NK-92 (cell line): ENCODE data around the gene CSTA.

Source experiments
- DNase-seq: peaks from one replicate; lab custom pipeline; 2025; ENCODE audit not compliant: unreplicated experiment; lab: John Stamatoyannopoulos, UW

CSTA gene, protein sequence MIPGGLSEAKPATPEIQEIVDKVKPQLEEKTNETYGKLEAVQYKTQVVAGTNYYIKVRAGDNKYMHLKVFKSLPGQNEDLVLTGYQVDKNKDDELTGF

DNA sequence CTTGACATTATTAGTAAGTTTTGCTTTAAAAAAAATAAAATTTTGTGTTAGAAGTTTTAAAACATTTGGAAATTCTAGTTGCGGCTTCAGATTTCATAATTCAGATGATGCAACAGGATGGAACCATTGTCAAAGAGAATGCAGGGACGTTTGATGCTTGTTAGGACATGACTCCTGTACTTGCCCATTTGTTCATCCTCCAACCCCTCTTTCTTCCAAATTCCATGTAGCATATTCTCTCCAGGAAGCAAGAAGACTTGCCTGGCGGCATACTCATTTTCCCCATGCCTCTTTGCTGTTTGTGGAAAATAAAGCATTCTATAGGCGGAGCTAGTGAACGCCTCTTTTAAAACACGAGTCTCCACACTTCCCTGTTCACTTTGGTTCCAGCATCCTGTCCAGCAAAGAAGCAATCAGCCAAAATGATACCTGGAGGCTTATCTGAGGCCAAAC lies at the start of gene CSTA:
Gene CSTA, plus strand, starts transcription at position 378 of the 453 bp plus-strand sequence. Its CDS starts 45 bp downstream, at position 423.
- no peak for DNase-seq

GRCh38 chr3:122281891-122282290 lies 43.2 kb upstream of the CSTA start:
- no peak for DNase-seq

DNA sequence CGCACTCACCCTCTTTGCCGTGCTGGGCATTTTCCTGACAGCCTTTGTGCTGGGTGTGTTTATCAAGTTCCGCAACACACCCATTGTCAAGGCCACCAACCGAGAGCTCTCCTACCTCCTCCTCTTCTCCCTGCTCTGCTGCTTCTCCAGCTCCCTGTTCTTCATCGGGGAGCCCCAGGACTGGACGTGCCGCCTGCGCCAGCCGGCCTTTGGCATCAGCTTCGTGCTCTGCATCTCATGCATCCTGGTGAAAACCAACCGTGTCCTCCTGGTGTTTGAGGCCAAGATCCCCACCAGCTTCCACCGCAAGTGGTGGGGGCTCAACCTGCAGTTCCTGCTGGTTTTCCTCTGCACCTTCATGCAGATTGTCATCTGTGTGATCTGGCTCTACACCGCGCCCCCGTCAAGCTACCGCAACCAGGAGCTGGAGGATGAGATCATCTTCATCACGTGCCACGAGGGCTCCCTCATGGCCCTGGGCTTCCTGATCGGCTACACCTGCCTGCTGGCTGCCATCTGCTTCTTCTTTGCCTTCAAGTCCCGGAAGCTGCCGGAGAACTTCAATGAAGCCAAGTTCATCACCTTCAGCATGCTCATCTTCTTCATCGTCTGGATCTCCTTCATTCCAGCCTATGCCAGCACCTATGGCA lies 41.1 kb upstream of the CSTA start:
- no peak for DNase-seq

GRCh38 chr3:122284486-122284885 lies 40.6 kb upstream of the CSTA start:
- DNase-seq = no peak

- no peak for DNase-seq
Observed at GRCh38 chr3:122294359-122294758, 30.7 kb upstream of the CSTA start.

DNA sequence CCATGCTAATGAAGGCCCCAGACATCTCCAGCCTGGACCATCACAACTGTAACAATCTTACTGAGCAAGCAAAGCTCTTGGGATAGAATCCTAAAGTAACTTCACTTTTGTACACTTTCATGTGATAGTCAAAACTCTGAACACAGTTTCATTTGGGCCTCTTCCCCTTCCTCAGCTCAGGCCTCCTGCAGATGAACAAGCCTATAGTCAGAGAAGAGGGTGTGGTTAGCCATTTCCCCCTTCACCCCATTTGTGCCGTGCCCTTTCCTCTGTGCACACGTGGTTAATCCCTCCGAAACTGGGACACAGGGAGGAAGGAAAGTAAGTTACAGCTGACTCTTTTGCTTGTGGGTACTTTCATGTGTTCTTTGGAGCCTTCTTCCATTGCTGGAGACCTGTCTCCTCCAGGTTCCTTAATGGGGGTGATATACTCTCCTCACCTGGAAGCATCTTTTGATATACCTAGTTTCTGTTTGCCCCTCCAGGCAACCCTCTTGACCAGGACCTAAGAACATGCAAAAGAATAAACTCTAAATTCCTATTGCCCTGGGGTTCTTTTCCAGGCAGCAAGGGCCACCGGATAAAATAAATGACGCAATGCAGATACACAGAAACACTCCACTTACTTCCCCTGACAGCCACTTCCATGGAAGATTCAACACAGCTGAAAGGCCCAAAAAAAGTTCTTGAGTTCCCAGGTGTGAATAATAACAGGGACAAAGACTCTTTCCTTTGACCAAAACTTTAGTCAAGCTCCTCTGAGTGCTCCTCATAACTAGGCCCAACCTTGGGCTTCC lies 29.6 kb upstream of the CSTA start:
- DNase-seq = no peak

- DNase-seq = no peak
Observed at GRCh38 chr3:122298239-122298638, 26.8 kb upstream of the CSTA start.

- DNase-seq = no peak
Observed at GRCh38 chr3:122299215-122299614, 25.8 kb upstream of the CSTA start.

- no peak for DNase-seq
Observed at GRCh38 chr3:122299872-122300460, 25.1 kb upstream of the CSTA start.

- DNase-seq = no peak
Observed at GRCh38 chr3:122301063-122301462, 24.0 kb upstream of the CSTA start.

DNA sequence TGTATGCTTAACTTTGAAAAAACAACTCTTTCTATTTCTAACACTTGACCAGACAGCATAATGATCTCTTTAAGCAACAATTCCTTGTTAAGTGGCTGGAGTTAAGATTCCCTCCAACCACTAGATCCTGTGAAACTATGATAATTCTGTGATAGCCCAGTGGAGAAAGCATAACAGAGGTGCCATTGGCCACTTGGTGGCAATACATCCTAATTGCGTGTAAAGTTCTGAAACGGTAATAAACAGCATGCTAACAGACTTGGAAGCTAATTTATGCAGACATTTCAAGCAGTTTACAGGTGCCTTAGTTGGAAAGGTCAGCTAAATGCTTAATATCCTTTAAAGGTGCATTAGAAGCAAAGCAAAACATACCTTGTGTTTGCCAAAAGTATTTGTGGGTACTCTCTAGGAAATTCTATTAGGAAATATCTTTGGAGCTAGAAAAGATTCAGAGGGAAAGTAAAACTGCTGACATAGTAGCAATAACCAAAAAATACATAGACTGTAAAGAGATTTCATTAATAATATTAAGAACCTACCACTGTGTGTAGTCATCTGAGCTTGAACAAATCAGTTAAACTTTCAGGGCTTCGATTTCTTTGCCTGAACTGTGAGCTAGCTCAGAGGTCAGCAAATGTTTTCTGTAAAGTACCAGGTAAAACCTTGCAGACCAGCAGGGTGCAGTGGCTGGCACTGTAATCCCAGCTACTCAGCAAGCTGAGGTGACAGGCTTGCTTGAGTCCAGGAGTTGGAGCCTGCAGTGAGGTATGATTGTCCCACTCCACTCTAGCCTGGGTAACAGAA lies 19.0 kb upstream of the CSTA start:
- DNase-seq = no peak

GRCh38 chr3:122306622-122306953 lies 18.5 kb upstream of the CSTA start:
- no peak for DNase-seq

- DNase-seq = no peak
Observed at GRCh38 chr3:122307094-122307687, 17.9 kb upstream of the CSTA start.

DNA sequence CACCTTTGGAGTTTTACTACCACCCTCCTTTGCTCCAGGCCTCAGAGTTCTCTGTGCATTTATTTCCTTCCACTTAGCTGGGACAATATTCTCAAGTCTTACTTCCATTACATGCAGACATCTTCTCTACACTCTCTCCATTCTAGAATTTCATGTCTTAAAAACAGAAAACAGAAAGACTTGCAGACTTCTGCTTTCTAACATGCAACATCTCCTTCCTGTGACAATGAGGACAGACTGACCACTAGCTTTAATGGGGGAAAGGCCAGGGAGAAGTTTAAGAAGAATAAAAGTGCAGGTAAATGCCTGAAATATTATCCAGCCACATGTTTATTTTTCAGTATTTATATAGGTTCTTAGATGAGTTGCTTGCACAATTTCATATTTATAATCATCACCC lies 17.1 kb upstream of the CSTA start:
- DNase-seq = no peak

GRCh38 chr3:122310361-122310760 lies 14.7 kb upstream of the CSTA start:
- DNase-seq = no peak

- no peak for DNase-seq
Observed at GRCh38 chr3:122312826-122313225, 12.2 kb upstream of the CSTA start.

- no peak for DNase-seq
Observed at GRCh38 chr3:122313281-122313680, 11.8 kb upstream of the CSTA start.

- no peak for DNase-seq
Observed at GRCh38 chr3:122314228-122314876, 10.7 kb upstream of the CSTA start.

DNA sequence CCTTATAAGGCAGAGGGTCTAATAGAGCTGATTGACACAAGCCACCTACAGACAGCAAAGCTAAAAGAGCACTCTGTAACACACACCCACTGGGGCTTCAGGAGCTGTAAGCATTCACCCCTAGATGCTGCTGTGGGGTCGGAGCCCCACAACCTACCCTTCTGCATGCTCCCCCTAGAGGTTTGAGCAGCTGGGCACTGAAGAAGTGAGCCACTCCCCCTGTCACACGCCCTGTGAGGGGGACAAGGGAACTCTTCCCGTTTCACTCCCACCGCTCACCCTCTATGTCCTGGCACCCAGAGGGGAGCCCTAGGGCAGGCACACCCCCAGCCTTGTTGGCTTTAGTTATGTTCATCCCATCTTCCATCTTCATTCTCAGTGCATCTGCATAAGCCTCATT lies 9.4 kb upstream of the CSTA start:
- no peak for DNase-seq

GRCh38 chr3:122316368-122316767 lies 8.7 kb upstream of the CSTA start:
- no peak for DNase-seq
